DOHH2 (cell line): ENCODE measurements around the gene CCDC40.

Source experiments
- EZH2phosphoT487 ChIP-seq: fragments of 200-600 bp; sonication (generic); IDR thresholded peaks from 2 replicates; pipeline ENCODE4 v1.6.1; 2017; ENCODE audit warnings: borderline replicate concordance, mild to moderate bottlenecking, antibody characterized with exemption, low read length, moderate library complexity, mixed read lengths
- TF ChIP-seq, protein P1 (sequence below): fragments of 200-600 bp; sonication (generic); IDR thresholded peaks from one replicate; pipeline ENCODE4 v1.5.1; 2014; ENCODE audit warnings: antibody characterized with exemption, mild to moderate bottlenecking, low read depth, low read length; ENCODE audit not compliant: poor library complexity, severe bottlenecking

DNA sequence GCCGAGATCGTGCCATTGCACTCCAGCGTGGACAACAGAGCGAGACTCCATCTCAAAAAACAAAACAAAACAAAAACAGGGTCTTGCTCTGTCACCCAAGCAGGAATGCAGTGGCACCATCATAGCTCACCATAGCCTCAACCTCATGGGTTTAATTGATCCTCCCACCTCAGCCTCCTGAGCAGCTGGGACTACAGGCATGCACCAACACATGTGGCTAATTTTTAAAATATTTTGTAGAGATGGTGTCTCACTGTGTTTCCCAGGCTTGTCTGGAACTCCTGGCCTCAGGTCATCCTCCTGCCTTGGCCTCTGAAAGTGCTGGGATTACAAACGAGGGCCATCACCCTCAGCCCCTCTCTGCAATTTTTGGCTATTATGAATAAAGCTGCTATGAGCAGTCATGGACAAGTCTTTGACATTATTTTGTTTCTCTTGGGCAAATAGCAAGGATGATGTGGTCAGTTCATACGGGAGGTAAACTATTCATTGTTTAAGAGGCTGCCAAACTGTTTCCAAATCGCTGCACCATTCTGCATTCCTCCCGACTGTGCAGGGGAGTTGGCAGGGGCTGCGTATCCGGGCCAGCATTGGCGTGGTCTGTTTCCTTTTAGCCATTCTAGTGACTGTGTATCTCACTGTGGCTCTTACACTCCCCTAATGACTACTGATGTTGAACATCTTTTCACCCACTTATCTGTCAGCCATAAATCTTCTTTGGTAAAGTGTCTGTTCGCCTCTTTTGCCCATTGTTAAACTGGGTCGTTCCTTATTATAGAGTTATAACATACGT is 89.4 kb downstream of the CCDC40 start:
- TF ChIP-seq, protein P1, sequence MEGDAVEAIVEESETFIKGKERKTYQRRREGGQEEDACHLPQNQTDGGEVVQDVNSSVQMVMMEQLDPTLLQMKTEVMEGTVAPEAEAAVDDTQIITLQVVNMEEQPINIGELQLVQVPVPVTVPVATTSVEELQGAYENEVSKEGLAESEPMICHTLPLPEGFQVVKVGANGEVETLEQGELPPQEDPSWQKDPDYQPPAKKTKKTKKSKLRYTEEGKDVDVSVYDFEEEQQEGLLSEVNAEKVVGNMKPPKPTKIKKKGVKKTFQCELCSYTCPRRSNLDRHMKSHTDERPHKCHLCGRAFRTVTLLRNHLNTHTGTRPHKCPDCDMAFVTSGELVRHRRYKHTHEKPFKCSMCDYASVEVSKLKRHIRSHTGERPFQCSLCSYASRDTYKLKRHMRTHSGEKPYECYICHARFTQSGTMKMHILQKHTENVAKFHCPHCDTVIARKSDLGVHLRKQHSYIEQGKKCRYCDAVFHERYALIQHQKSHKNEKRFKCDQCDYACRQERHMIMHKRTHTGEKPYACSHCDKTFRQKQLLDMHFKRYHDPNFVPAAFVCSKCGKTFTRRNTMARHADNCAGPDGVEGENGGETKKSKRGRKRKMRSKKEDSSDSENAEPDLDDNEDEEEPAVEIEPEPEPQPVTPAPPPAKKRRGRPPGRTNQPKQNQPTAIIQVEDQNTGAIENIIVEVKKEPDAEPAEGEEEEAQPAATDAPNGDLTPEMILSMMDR = no peak
- TF ChIP-seq EZH2phosphoT487 = no peak
